Thyroid gland (tissue), 4 donors: ENCODE data around the gene C1orf52. TPM values are rescaled to one million over a fixed set of nuclear protein-coding genes. Genes with fewer than 3 reads are reported as not detected.

Source experiments
- DNase-seq, 2 donors: peaks; one replicate each; pipeline ENCODE4 v3.0.0-alpha.2; 2019
- H3K27ac ChIP-seq, 3 donors: fragments of 200-600 bp; sonication (generic); 1 replicate in 2 of 3; 2 replicates in 1 of 3; pipeline ENCODE4 v1.5.1; 2016 to 2019; ENCODE audit warnings: mild to moderate bottlenecking in 1 of 3, moderate library complexity in 1 of 3
- H3K27me3 ChIP-seq: fragments of 200-600 bp; sonication (generic); one replicate; pipeline ENCODE4 v1.5.1; 2019
- H3K36me3 ChIP-seq, 2 donors: fragments of 200-600 bp; sonication (generic); one replicate each; pipeline ENCODE4 v1.5.1; 2016 to 2019
- H3K4me1 ChIP-seq, 2 donors: fragments of 200-600 bp; sonication (generic); one replicate each; pipeline ENCODE4 v1.5.1; 2017 to 2019
- H3K4me3 ChIP-seq, 3 donors: fragments of 200-600 bp; sonication (generic); replicated peaks in 1 of 3; 1 replicate in 2 of 3; 2 replicates in 1 of 3; pipeline ENCODE4 v1.5.1; 2016; ENCODE audit warnings: mild to moderate bottlenecking in 1 of 3
- H3K9me3 ChIP-seq: fragments of 200-600 bp; sonication (generic); one replicate; pipeline ENCODE4 v1.5.1; 2017
- POLR2A ChIP-seq, 2 donors: fragments of 450-650 bp; IDR thresholded peaks; one replicate each; pipeline ENCODE4 v1.6.1; 2017; ENCODE audit warnings: antibody characterized with exemption in 2 of 2, mild to moderate bottlenecking in 2 of 2, moderate library complexity in 1 of 2
- WGBS, 2 donors: methylation state at CpG; one replicate each; pipeline ENCODE4 v1.1.5; 2017; 5-methylcytosine and 5-hydroxymethylcytosine counted together
- intact Hi-C: fragments of 100-400 bp; cut with DNase I; formaldehyde crosslinking; loops from one replicate; pipeline ENCODE4 v1.15.1; 2023
- total RNA-seq, 4 donors: library from RNA; depleted of rRNA; stranded (reverse); fragments of >200 nt; gene quantifications; one replicate each; pipeline ENCODE4 v1.2.3, GENCODE V29; 2016
- TF ChIP-seq, protein P1 (sequence below), 6 experiments: fragments of 200-600 bp in 3 of 6; fragments of 450-650 bp in 3 of 6; sonication (generic) in 3 of 6; IDR thresholded peaks; one replicate each; pipeline ENCODE4 v1.5.1; 2016 to 2019; ENCODE audit warnings: antibody characterized with exemption in 6 of 6, mild to moderate bottlenecking in 2 of 6, inconsistent platforms in 1 of 6, moderate library complexity in 1 of 6

The C1orf52 gene
- total RNA-seq, 4 donors from 2014 or later = 9.0 to 28.7 (median 17.5) TPM

DNA sequence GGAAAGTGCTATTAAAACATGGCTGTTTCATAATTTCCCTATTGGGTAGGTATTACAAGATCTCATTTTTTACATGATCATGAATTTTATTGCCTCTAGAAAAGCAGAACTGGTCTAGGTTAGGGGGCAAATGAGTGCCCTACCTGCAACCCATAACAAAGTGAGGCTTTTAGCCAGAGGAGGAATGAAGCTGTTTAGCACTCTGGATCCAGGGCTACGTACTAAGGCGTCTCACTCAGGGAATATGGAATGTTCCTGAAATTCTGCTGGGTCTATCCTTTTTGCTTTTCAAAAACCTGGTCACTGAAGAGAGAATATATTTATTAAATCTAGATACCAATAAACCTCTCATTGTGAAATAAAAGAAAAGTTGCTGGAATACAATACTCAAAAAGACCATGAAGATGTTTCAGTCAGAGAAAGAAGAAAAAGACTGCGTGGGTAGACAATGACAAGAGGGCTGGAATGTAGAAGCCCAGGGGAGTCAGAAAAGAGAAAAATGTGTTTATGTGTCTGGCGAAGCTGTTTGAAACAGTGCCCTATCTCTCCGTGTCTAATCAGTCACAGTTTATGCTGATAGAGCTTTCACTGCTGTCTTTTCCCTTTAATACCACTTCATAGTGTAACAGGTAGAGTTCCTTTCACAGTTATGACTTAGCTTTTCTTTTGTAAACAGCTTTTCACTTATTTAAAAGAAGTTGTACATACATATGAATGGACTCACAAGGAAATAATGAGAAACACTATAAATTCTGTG lies 33.7 kb downstream of the C1orf52 start:
- H3K4me1 ChIP-seq = peaks cover 20 to 21% of the 10 kb centered on the region in 2 donors
- H3K27ac ChIP-seq = peak overlapping the region; percentile 2 to 71 (median 62)
- H3K36me3 ChIP-seq = no peaks in the 10 kb centered on the region
- no peak overlapping the region for H3K4me3 ChIP-seq
- intact Hi-C loops = no loop called here
- DNase-seq = no peak
- TF ChIP-seq, protein P1, sequence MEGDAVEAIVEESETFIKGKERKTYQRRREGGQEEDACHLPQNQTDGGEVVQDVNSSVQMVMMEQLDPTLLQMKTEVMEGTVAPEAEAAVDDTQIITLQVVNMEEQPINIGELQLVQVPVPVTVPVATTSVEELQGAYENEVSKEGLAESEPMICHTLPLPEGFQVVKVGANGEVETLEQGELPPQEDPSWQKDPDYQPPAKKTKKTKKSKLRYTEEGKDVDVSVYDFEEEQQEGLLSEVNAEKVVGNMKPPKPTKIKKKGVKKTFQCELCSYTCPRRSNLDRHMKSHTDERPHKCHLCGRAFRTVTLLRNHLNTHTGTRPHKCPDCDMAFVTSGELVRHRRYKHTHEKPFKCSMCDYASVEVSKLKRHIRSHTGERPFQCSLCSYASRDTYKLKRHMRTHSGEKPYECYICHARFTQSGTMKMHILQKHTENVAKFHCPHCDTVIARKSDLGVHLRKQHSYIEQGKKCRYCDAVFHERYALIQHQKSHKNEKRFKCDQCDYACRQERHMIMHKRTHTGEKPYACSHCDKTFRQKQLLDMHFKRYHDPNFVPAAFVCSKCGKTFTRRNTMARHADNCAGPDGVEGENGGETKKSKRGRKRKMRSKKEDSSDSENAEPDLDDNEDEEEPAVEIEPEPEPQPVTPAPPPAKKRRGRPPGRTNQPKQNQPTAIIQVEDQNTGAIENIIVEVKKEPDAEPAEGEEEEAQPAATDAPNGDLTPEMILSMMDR (IDR thresholded peaks at IDR 0.05) = no peak
- TF ChIP-seq POLR2A (IDR thresholded peaks at IDR 0.05) = no peak
- WGBS, 2 donors = 55 to 57% methylated on average over 5 of the region's 5 CpGs
- H3K9me3 ChIP-seq = no peaks in the 10 kb centered on the region
- no peaks in the 10 kb centered on the region for H3K27me3 ChIP-seq

DNA sequence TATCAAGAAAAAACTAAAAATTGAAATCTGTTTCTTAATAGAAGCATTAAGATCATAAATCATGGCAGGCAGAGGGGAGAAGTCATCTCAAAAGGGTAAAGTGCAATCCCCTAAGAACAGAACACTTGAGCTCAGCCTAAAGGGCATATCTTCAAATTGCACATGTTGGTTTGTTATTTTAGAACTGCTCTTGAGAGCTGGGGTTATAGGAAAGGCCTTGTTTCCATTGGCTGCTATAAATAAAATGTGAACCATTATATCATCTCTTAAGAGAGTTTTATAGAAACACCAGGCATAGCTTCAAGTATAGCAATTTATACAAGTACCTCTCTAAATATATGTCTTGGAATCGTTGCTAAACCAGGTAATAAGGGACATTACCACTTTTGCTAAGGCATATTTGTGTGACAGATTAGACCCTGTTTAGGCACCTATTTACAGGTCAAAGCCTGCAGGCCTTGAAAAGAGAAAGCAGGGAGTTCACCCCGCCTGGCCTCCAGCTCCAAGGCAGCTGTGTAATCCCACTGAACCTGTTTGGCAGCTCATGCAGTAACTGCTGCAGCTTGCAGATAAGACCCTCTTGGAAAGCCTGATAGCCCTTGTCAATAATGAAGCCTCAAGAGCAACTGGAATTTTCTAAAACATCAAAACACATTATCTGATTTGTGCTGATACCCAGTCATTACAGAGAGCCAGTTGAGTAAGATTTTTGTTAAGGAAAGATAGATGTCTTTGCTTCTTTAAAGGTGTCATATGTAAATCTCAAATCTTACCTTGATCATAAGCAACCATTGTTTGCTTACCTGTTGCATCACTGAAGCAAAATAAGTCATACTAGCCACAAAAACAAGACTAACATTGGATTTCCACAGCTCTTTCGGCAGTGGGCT lies 34.5 kb downstream of the C1orf52 start:
- no peaks in the 10 kb centered on the region for H3K9me3 ChIP-seq
- H3K4me1 ChIP-seq = peaks cover 20 to 21% of the 10 kb centered on the region in 2 donors
- intact Hi-C loops = no loop called here
- H3K27ac ChIP-seq = peak overlapping the region; percentile 2 to 71 (median 62)
- H3K27me3 ChIP-seq = no peaks in the 10 kb centered on the region
- peak; percentile 61 to 73 for DNase-seq
- WGBS, 2 donors = 40 to 47% methylated on average over 3 of the region's 3 CpGs
- no peaks in the 10 kb centered on the region for H3K36me3 ChIP-seq
- no peak overlapping the region for H3K4me3 ChIP-seq
- TF ChIP-seq, protein P1 (IDR thresholded peaks at IDR 0.05) = no peak
- TF ChIP-seq POLR2A (IDR thresholded peaks at IDR 0.05) = no peak

DNA sequence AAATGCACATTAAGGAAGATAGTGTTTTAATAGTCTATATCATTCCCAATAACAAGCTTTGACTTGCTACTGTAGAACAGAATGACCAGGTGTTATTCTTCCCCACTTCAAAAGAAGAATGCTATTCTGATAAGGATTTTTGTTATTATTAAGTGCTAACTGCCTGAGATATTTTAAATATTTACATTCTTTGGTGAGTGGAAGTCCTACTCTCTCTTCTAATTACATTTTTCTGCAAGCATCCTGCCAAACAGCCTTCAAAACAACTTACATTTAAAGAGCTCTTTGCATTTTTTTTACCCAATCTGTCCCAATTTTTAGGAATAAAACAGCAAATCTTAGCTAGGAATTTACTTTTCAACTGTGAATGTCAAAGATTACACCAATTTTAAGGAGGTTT lies 35.2 kb downstream of the C1orf52 start:
- Histone ChIP-seq H3K36me3 (no peaks in the 10 kb centered on the region), H3K27ac (peak overlapping the region in 2 of 3 donors; percentile 62 to 71), H3K4me3 (no peak overlapping the region), H3K27me3 (no peaks in the 10 kb centered on the region), H3K9me3 (no peaks in the 10 kb centered on the region), H3K4me1 (peaks cover 20 to 21% of the 10 kb centered on the region in 2 donors)
- intact Hi-C loops = no loop called here
- DNase-seq = no peak
- no peak for TF ChIP-seq POLR2A (IDR thresholded peaks at IDR 0.05)
- TF ChIP-seq, protein P1 (IDR thresholded peaks at IDR 0.05) = no peak

DNA sequence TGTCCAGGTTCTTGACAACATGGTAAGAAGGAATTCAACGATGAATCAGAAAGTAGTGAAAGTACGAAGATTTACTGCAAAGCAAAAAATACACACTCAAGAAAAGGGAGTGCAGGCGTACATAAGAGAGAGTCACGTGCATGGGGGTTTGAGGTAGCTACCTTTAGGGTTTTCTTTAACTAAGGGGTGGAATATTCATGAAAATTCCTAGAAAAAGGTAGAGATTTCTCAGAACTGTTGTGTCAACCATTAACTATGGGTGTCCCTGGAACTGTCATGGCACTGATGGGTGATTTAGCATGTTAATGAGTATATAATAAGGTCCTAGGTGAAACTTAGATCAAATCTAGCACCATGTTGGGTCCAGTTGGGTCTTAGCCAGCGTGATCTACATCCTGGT lies 36.1 kb downstream of the C1orf52 start:
- intact Hi-C loops = no loop called here

More for the DNA sequence above, 36.1 kb downstream of the C1orf52 start:
- Histone ChIP-seq H3K4me3 (no peak overlapping the region), H3K9me3 (no peaks in the 10 kb centered on the region), H3K4me1 (peaks cover 20 to 21% of the 10 kb centered on the region in 2 donors), H3K27ac (no peak overlapping the region), H3K36me3 (no peaks in the 10 kb centered on the region), H3K27me3 (no peaks in the 10 kb centered on the region)
- TF ChIP-seq, protein P1 (IDR thresholded peaks at IDR 0.05) = no peak
- TF ChIP-seq POLR2A (IDR thresholded peaks at IDR 0.05) = no peak
- DNase-seq = no peak
- WGBS, 2 donors = 82 to 84% methylated on average over 5 of the region's 5 CpGs
